ENCODE measurements around the gene DCUN1D3.

The DCUN1D3 gene

GRCh38 chr16:20894388-20894787 lies 5.8 kb downstream of the DCUN1D3 start:
- TF ChIP-seq CTCF (IDR thresholded peaks at IDR 0.05): no peak
- H3K36me3 ChIP-seq: peaks cover 0 to 47% (median 33%) of the 10 kb centered on the region in 3 donors
- no peak overlapping the region for H3K4me3 ChIP-seq
- intact Hi-C loops (cut with DNase I; ENCODE audit: low total_unique reads): no loop called here
- no peaks in the 10 kb centered on the region for H3K27me3 ChIP-seq
- DNase-seq: no peak
- no peaks in the 10 kb centered on the region for H3K9me3 ChIP-seq
- peaks cover 0 to 92% (median 30%) of the 10 kb centered on the region in 4 donors for H3K4me1 ChIP-seq
- no peak overlapping the region for H3K27ac ChIP-seq

- Histone ChIP-seq H3K9me3 (no peaks in the 10 kb centered on the region), H3K4me3 (no peak overlapping the region), H3K27me3 (no peaks in the 10 kb centered on the region), H3K36me3 (peaks cover 0 to 33% (median 18%) of the 10 kb centered on the region in 3 donors), H3K4me1 (peaks cover 0 to 85% (median 21%) of the 10 kb centered on the region in 4 donors), H3K27ac (no peak overlapping the region)
- no peak for TF ChIP-seq CTCF (IDR thresholded peaks at IDR 0.05)
- intact Hi-C loops (cut with DNase I; ENCODE audit: low total_unique reads): no loop called here
- DNase-seq: no peak
Observed at GRCh38 chr16:20889625-20890275, 10.4 kb downstream of the DCUN1D3 start.

- H3K27me3 ChIP-seq: no peaks in the 10 kb centered on the region
- H3K36me3 ChIP-seq: peaks cover 0 to 7% (median 1%) of the 10 kb centered on the region in 3 donors
- H3K27ac ChIP-seq: peak overlapping the region in 1 of 2 donors; percentile 23
- no peak overlapping the region for H3K4me3 ChIP-seq
- peaks cover 0 to 86% (median 27%) of the 10 kb centered on the region in 4 donors for H3K4me1 ChIP-seq
- DNase-seq: no peak
- intact Hi-C loops (cut with DNase I; ENCODE audit: low total_unique reads): no loop called here
- H3K9me3 ChIP-seq: no peaks in the 10 kb centered on the region
- TF ChIP-seq CTCF (IDR thresholded peaks at IDR 0.05): no peak
Observed at GRCh38 chr16:20887207-20887606, 13.0 kb downstream of the DCUN1D3 start.

DNA sequence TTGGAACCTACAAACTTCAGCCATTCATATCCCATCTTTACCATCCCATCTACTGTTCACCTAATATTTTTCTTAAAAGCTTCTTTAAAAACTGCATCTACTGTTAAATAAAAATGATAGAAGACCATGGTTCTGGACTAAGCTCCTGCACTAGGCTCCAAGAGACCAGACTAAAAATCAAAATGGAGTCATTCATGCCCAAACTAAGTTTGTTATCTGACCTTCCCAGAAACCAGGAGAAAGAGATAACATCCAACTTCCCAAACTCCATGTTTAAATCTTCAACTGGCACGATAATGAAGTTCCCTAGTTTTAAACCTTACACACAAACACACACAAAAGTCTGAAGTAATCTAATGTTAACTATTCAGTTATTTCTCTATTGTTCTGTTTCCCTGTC lies 13.8 kb downstream of the DCUN1D3 start:
- H3K9me3 ChIP-seq: no peaks in the 10 kb centered on the region
- no peaks in the 10 kb centered on the region for H3K27me3 ChIP-seq
- no peak for TF ChIP-seq CTCF (IDR thresholded peaks at IDR 0.05)
- intact Hi-C loops (cut with DNase I; ENCODE audit: low total_unique reads): no loop called here
- H3K4me1 ChIP-seq: peaks cover 0 to 87% (median 34%) of the 10 kb centered on the region in 4 donors
- no peak overlapping the region for H3K4me3 ChIP-seq
- H3K36me3 ChIP-seq: peaks cover 0 to under 1% (median 0%) of the 10 kb centered on the region in 3 donors
- peak overlapping the region in 1 of 2 donors; percentile 30 for H3K27ac ChIP-seq
- no peak for DNase-seq

DNA sequence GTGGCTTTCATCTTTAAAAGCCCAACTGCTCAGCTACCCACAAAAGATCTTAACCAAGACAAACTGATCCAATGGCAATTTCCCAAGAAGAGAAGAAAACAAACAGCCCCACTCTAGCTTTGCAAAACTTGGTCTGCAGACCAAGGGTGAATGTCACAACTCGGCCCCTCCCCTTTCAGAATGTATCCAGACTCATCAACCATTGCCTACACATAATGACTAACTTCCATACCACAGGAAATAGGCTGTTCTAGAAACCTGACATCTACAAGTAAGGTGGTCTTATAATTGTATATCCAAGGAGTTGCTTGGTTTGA lies 16.0 kb downstream of the DCUN1D3 start:
- H3K36me3 ChIP-seq: no peaks in the 10 kb centered on the region
- H3K27ac ChIP-seq: peak overlapping the region; percentile 39 to 81
- intact Hi-C loops (cut with DNase I; ENCODE audit: low total_unique reads): no loop called here
- H3K9me3 ChIP-seq: no peaks in the 10 kb centered on the region
- H3K4me1 ChIP-seq: peaks cover 0 to 93% (median 49%) of the 10 kb centered on the region in 4 donors
- no peak overlapping the region for H3K4me3 ChIP-seq
- no peaks in the 10 kb centered on the region for H3K27me3 ChIP-seq
- no peak for DNase-seq
- no peak for TF ChIP-seq CTCF (IDR thresholded peaks at IDR 0.05)

Data from tibial artery (tissue), 4 donors.